H1 (cell line): Measurements from ENCODE around the gene UGT1A8. TPM values are rescaled to one million over a fixed set of nuclear protein-coding genes. Genes with fewer than 3 reads are reported as not detected.

Experiments used
- CTCF ChIA-PET: fragments of 300-600 bp; sonication (Branson Sonifier 250); formaldehyde crosslinking; loops from one replicate; lab custom pipeline; 2021; ENCODE audit not compliant: partially characterized antibody; lab: Charles Lee
- POLR2A ChIA-PET: fragments of 300-600 bp; sonication (Branson Sonifier 250); formaldehyde crosslinking; loops from one replicate; lab custom pipeline; 2021; ENCODE audit warnings: inconsistent platforms; ENCODE audit not compliant: partially characterized antibody; lab: Charles Lee
- DNase-seq, 2 experiments: peaks; one replicate each; pipeline versions ENCODE4 v3.0.0 to v3.0.0-alpha.2; 2010 to 2022; ENCODE audit warnings: low spot score in 2 of 2, low read depth in 1 of 2, mixed read lengths in 1 of 2
- FAIRE-seq: peaks from 2 replicates; lab custom pipeline; 2011; peaks lifted over from hg19 to GRCh38; lab: Jason Lieb, UNC
- H2AFZ ChIP-seq: 2 replicates; pipeline ENCODE4 v1.8.1; 2012; ENCODE audit warnings: low read length, inconsistent platforms
- H2AK5ac ChIP-seq: 2 replicates; pipeline ENCODE4 v1.6.1; 2013; ENCODE audit warnings: low read depth, low read length
- H2BK120ac ChIP-seq: replicated peaks from 2 replicates; pipeline ENCODE3; 2013; ENCODE audit warnings: low read depth, low read length, inconsistent platforms
- H2BK12ac ChIP-seq: 2 replicates; pipeline ENCODE4 v1.6.1; 2013; ENCODE audit warnings: low read depth, low read length
- H2BK15ac ChIP-seq: 2 replicates; pipeline ENCODE4 v1.6.1; 2013; ENCODE audit warnings: low read length
- H2BK20ac ChIP-seq: 2 replicates; pipeline ENCODE4 v1.6.1; 2013; ENCODE audit warnings: low read length
- H2BK5ac ChIP-seq: 2 replicates; pipeline ENCODE4 v1.6.1; 2013; ENCODE audit warnings: low read depth, low read length
- H3K14ac ChIP-seq: 2 replicates; pipeline ENCODE4 v1.6.1; 2013; ENCODE audit warnings: inconsistent platforms; ENCODE audit not compliant: insufficient read length
- H3K18ac ChIP-seq: 2 replicates; pipeline ENCODE4 v1.6.1; 2013; ENCODE audit warnings: low read length; ENCODE audit errors: extremely low read depth
- H3K23ac ChIP-seq: 2 replicates; pipeline ENCODE4 v1.6.1; 2013; ENCODE audit warnings: inconsistent platforms; ENCODE audit not compliant: insufficient read length
- H3K23me2 ChIP-seq: 2 replicates; pipeline ENCODE4 v1.6.1; 2013; ENCODE audit warnings: low read depth, low read length
- H3K27ac ChIP-seq: 2 replicates; pipeline ENCODE4 v1.6.1; 2011; ENCODE audit warnings: low read depth, low read length, inconsistent platforms
- H3K27me3 ChIP-seq, 4 experiments: replicated peaks in 1 of 4; 1 replicate in 1 of 4; 2 replicates in 3 of 4; pipeline versions ENCODE4 v1.6.1 to v1.8.1; 2011 to 2013; ENCODE audit warnings: low read length in 3 of 4, mild to moderate bottlenecking in 3 of 4, inconsistent platforms in 2 of 4, mixed read lengths in 2 of 4, moderate library complexity in 1 of 4; ENCODE audit not compliant: control insufficient read depth in 3 of 4, insufficient read depth in 3 of 4; ENCODE audit errors: extremely low read depth in 1 of 4
- H3K36me3 ChIP-seq, 4 experiments: 2 replicates each; pipeline versions ENCODE4 v1.6.1 to v1.8.1; 2011 to 2013; ENCODE audit warnings: mild to moderate bottlenecking in 4 of 4, low read length in 3 of 4, moderate library complexity in 2 of 4, control low read depth in 1 of 4, inconsistent platforms in 1 of 4; ENCODE audit not compliant: insufficient read depth in 4 of 4, control insufficient read depth in 2 of 4
- H3K4ac ChIP-seq: replicated peaks from 2 replicates; pipeline ENCODE3; 2013; ENCODE audit warnings: low read length, low read depth, mixed read lengths, inconsistent platforms; ENCODE audit not compliant: insufficient read length
- H3K4me1 ChIP-seq, 4 experiments: replicated peaks in 1 of 4; 1 replicate in 1 of 4; 2 replicates in 3 of 4; pipeline versions ENCODE4 v1.6.1 to v1.8.1; 2011 to 2013; ENCODE audit warnings: low read length in 3 of 4, inconsistent platforms in 2 of 4, mixed read lengths in 1 of 4; ENCODE audit not compliant: insufficient read depth in 4 of 4, control insufficient read depth in 3 of 4
- H3K4me2 ChIP-seq, 2 experiments: 2 replicates each; pipeline versions ENCODE4 v1.6.1 to v1.8.1; 2011 to 2013; ENCODE audit warnings: low read depth in 2 of 2, low read length in 2 of 2, control low read depth in 1 of 2, inconsistent platforms in 1 of 2, mild to moderate bottlenecking in 1 of 2; ENCODE audit not compliant: insufficient read depth in 1 of 2
- H3K4me3 ChIP-seq, 4 experiments: fragments of 200-600, 300-600 bp in 1 of 4; sonication (generic), shearing (Covaris generic), sonication (Bioruptor Twin) in 1 of 4; 2 replicates each; pipeline versions ENCODE4 v1.5.1 to v1.8.1; 2011 to 2016; ENCODE audit warnings: low read length in 4 of 4, low read depth in 3 of 4, control low read depth in 2 of 4, inconsistent platforms in 2 of 4, mild to moderate bottlenecking in 2 of 4, mixed read lengths in 1 of 4, moderate library complexity in 1 of 4; ENCODE audit not compliant: insufficient read depth in 2 of 4; ENCODE audit errors: extremely low read depth in 1 of 4
- H3K56ac ChIP-seq: replicated peaks from 2 replicates; pipeline ENCODE3; 2013; ENCODE audit warnings: low read depth, mild to moderate bottlenecking, mixed read lengths, low read length, inconsistent platforms; ENCODE audit not compliant: insufficient read length
- H3K79me1 ChIP-seq: 2 replicates; pipeline ENCODE4 v1.6.1; 2013; ENCODE audit warnings: low read depth, low read length, control low read depth
- H3K79me2 ChIP-seq, 2 experiments: 2 replicates each; pipeline versions ENCODE4 v1.6.1 to v1.8.1; 2012 to 2013; ENCODE audit warnings: low read length in 2 of 2, mild to moderate bottlenecking in 2 of 2, inconsistent platforms in 1 of 2; ENCODE audit not compliant: insufficient read depth in 2 of 2, control insufficient read depth in 1 of 2
- H3K9ac ChIP-seq, 4 experiments: replicated peaks in 1 of 4; 1 replicate in 1 of 4; 2 replicates in 3 of 4; pipeline versions ENCODE4 v1.6.1 to v1.8.1; 2011 to 2013; ENCODE audit warnings: low read depth in 3 of 4, low read length in 3 of 4, control low read depth in 2 of 4, mild to moderate bottlenecking in 2 of 4, moderate library complexity in 2 of 4, inconsistent platforms in 1 of 4; ENCODE audit errors: extremely low read depth in 1 of 4
- H3K9me3 ChIP-seq, 2 experiments: 2 replicates each; pipeline versions ENCODE4 v1.6.1 to v1.8.1; 2012 to 2013; ENCODE audit warnings: mild to moderate bottlenecking in 2 of 2, moderate library complexity in 2 of 2, control low read depth in 1 of 2, inconsistent platforms in 1 of 2, low read depth in 1 of 2, low read length in 1 of 2, mixed read lengths in 1 of 2; ENCODE audit not compliant: insufficient read depth in 2 of 2
- H4K20me1 ChIP-seq, 2 experiments: replicated peaks in 1 of 2; 2 replicates each; pipeline versions ENCODE3 to v1.8.1; 2011 to 2013; ENCODE audit warnings: inconsistent platforms in 2 of 2, low read length in 2 of 2, mild to moderate bottlenecking in 1 of 2; ENCODE audit not compliant: insufficient read depth in 2 of 2, control insufficient read depth in 1 of 2
- H4K5ac ChIP-seq: 2 replicates; pipeline ENCODE4 v1.6.1; 2013; ENCODE audit warnings: low read length, low read depth, mixed read lengths, inconsistent platforms; ENCODE audit not compliant: insufficient read length
- H4K8ac ChIP-seq: 2 replicates; pipeline ENCODE4 v1.8.0; 2013; ENCODE audit warnings: mild to moderate bottlenecking, moderate library complexity, low read length, inconsistent platforms; ENCODE audit not compliant: insufficient read depth; ENCODE audit errors: extremely low read depth
- H4K91ac ChIP-seq: replicated peaks from 2 replicates; pipeline ENCODE3; 2013; ENCODE audit warnings: low read length, mixed read lengths, inconsistent platforms; ENCODE audit not compliant: insufficient read length
- PHF8 ChIP-seq: fragments of 200-600 bp; sonication (generic); conservative IDR thresholded peaks from 2 replicates; pipeline ENCODE4 v1.7.1; 2012; ENCODE audit warnings: low read depth, mild to moderate bottlenecking, inconsistent platforms, low read length, moderate library complexity
- RNF2 ChIP-seq: fragments of 200-900, 300-1000 bp; sonication (generic); IDR thresholded peaks from 2 replicates; pipeline ENCODE4 v1.7.1; 2016; ENCODE audit warnings: borderline replicate concordance, low read depth, mild to moderate bottlenecking, antibody characterized with exemption, low read length; ENCODE audit not compliant: poor library complexity, severe bottlenecking; ENCODE audit errors: missing control alignments
- SAP30 ChIP-seq: fragments of 300-600 bp; sonication (generic); IDR thresholded peaks from 2 replicates; pipeline ENCODE4 v1.7.1; 2012; ENCODE audit warnings: low read length, moderate library complexity, mild to moderate bottlenecking, inconsistent platforms; ENCODE audit not compliant: insufficient read depth, insufficient replicate concordance
- SRF ChIP-seq: IDR thresholded peaks from 2 replicates; pipeline ENCODE4 v1.6.1; 2011; ENCODE audit warnings: mild to moderate bottlenecking, low read depth, low read length, moderate library complexity
- WGBS, 2 experiments: shearing (Covaris generic) in 1 of 2; methylation state at CpG; one replicate each; pipeline versions ENCODE4 v1.1.6 to v1.1.7; 2013 to 2015; ENCODE audit warnings: low lambda C conversion rate in 2 of 2, mixed read lengths in 2 of 2, inconsistent platforms in 1 of 2, low coverage in 1 of 2, missing lambda C conversion rate in 1 of 2; ENCODE audit not compliant: insufficient replicate concordance in 2 of 2, insufficient coverage in 1 of 2, insufficient read length in 1 of 2; ENCODE audit errors: extremely low coverage in 1 of 2, missing lambda C conversion rate in 1 of 2; 5-methylcytosine and 5-hydroxymethylcytosine counted together
- polyA plus RNA-seq, 7 experiments: library from polyadenylated mRNA; depleted of rRNA in 3 of 7; stranded (reverse) in 5 of 7; unstranded in 2 of 7; fragments of >200 nt in 5 of 7; fragments of 200-250 nt in 2 of 7; gene quantifications; 1 replicate in 5 of 7; 2 replicates in 1 of 7; 4 replicates in 1 of 7; pipeline versions ENCODE4 v1.2.1 to v1.2.3, GENCODE V29; 2011 to 2013; ENCODE audit warnings: missing spikeins in 2 of 7, mixed read lengths in 2 of 7
- total RNA-seq: library from RNA; stranded (reverse); fragmentation: NEBNext Ultra II Directional; extraction: Animal tissue kit (Norgen Biotek cat#: 25700); gene quantifications from 2 replicates; pipeline ENCODE4 v1.2.1, GENCODE V29; 2021

Gene UGT1A8
- total and polyA plus RNA-seq, 2 of the 8 experiments (the other 6 are each of a cell fraction or from before 2014, with no cell fraction given) = not detected

DNA sequence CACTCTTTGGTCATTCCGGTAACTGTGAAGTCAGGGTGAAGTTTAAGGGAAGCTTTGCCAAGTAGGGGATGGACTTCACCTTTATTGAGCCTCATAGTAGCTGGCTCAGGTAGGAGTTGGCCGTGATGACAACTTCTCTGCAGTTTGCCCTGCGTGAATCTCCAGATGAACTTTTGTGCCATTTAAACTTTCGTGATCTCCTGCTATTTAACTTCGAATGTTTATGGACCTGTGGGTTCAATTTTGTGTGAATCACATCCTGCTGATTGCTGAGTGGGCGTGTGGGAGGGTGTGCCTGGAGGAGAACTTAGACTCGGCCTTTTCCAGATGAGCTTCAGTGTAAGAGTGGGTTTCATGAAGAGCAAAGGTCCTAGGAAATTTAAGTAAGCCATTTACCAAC is 146.8 kb downstream of the UGT1A8 start:
- Histone ChIP-seq H4K5ac (no peak overlapping the region), H3K23ac (no peak overlapping the region), H3K27ac (no peak overlapping the region), H3K14ac (no peak overlapping the region), H2AK5ac (no peak overlapping the region), H3K23me2 (no peaks in the 10 kb centered on the region), H3K4me3 (no peak overlapping the region), H2AFZ (no peak overlapping the region), H2BK20ac (no peak overlapping the region), H3K79me1 (no peaks in the 10 kb centered on the region), H2BK12ac (no peak overlapping the region), H3K4me1 (no peaks in the 10 kb centered on the region; a peak in 1 of 7 replicates), H4K91ac (no peak overlapping the region), H3K56ac (no peak overlapping the region), H2BK15ac (no peak overlapping the region), H3K9ac (no peak overlapping the region), H3K9me3 (0 out of 4 replicates have a peak, but pooled peaks cover 0 to 1% of the 10 kb centered on the region in 2 experiments), H2BK5ac (no peak overlapping the region), H4K20me1 (no peaks in the 10 kb centered on the region), H3K79me2 (no peaks in the 10 kb centered on the region), H4K8ac (no peak overlapping the region), H2BK120ac (no peak overlapping the region), H3K4ac (no peak overlapping the region), H3K36me3 (no peaks in the 10 kb centered on the region), H3K4me2 (no peak overlapping the region), H3K18ac (no peak overlapping the region), H3K27me3 (no peaks in the 10 kb centered on the region)
- no peak for FAIRE-seq
- ChIA-PET CTCF (no interaction called here), POLR2A (no interaction called here)
- TF ChIP-seq SAP30 (no peak), SRF (no peak), PHF8 (no peak), RNF2 (no peak)
- no peak for DNase-seq
- WGBS, 2 experiments = 88% methylated on average over 7 of the region's 7 CpGs; no CpG with 5 or more reads in 1 of the 2 experiments
